Activated CD4-positive, alpha-beta T cell treated with anti-CD3 and anti-CD28 coated beads for 36 hours (primary cell): ENCODE data around the gene NGFR. TPM values are rescaled to one million over a fixed set of nuclear protein-coding genes. Genes with fewer than 3 reads are reported as not detected.

Experiments used
- ATAC-seq: fragments of 200-7000 bp; cut with Tn5 transposase; one replicate; pipeline ENCODE4 v1.10.0; 2021; ENCODE audit warnings: mild to moderate bottlenecking, moderate library complexity
- CTCF ChIA-PET: fragments of 350-600 bp; sonication (Branson Sonifier 250); formaldehyde crosslinking; loops from one replicate; lab custom pipeline; 2021; ENCODE audit warnings: antibody characterized with exemption; lab: Charles Lee
- POLR2A ChIA-PET: fragments of 350-600 bp; sonication (Branson Sonifier 250); formaldehyde crosslinking; loops from one replicate; lab custom pipeline; 2021; ENCODE audit warnings: antibody characterized with exemption, inconsistent platforms; lab: Charles Lee
- DNase-seq: peaks from one replicate; pipeline ENCODE4 v3.0.0-alpha.2; 2020
- H3K27ac Mint-ChIP-seq: one replicate; pipeline ENCODE4 v1.8.0; 2021; ENCODE audit warnings: mixed read lengths
- H3K27me3 Mint-ChIP-seq: one replicate; pipeline ENCODE4 v1.8.0; 2021; ENCODE audit warnings: mixed read lengths
- H3K36me3 Mint-ChIP-seq: one replicate; pipeline ENCODE4 v1.8.0; 2021; ENCODE audit warnings: low read depth, mixed read lengths
- H3K4me1 Mint-ChIP-seq: one replicate; pipeline ENCODE4 v1.8.0; 2021; ENCODE audit warnings: mixed read lengths
- H3K4me3 Mint-ChIP-seq: one replicate; pipeline ENCODE4 v1.8.0; 2021; ENCODE audit warnings: mild to moderate bottlenecking, moderate library complexity, mixed read lengths
- H3K9me3 Mint-ChIP-seq: one replicate; pipeline ENCODE4 v1.8.0; 2021; ENCODE audit warnings: low read depth, mixed read lengths
- intact Hi-C, 2 experiments: fragments of 100-400 bp; cut with DNase I in 1 of 2; cut with micrococcal nuclease in 1 of 2; formaldehyde crosslinking; loops; one replicate each; pipeline versions ENCODE4 v1.14.2 to v1.15.1; 2022 to 2024; cut with DNase I, micrococcal nuclease
- total RNA-seq, 2 experiments: library from RNA; stranded (reverse); gene quantifications; one replicate each; pipeline ENCODE4 v1.2.3, GENCODE V29; 2021

The NGFR gene
- total RNA-seq, 2 experiments from 2014 or later, result 0.21 to 0.46 TPM

DNA sequence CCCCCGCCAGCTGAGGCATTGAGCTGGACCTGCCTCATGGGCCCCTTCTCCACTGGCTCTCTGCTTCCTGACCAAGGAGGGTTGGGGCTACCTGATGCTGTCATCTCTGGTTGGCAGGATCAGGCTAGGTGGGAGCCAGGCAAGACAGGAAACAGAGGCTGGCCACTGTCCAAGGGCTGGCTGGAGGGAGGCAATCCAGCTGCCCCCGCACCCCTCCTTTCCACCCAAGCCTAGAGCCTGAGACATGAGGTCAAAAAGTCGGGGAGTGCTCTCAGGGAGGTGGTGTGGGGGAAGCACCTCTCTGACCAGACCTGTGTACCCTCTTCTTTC, 14.5 kb downstream of the NGFR start:
- Mint-ChIP-seq H3K4me3 (no peak overlapping the region), H3K27ac (no peak overlapping the region), H3K9me3 (no peaks in the 10 kb centered on the region), H3K4me1 (no peaks in the 10 kb centered on the region), H3K36me3 (no peaks in the 10 kb centered on the region), H3K27me3 (peaks cover 22% of the 10 kb centered on the region)
- intact Hi-C loops, result no loop called here
- ATAC-seq (no peak), DNase-seq (no peak)
- CTCF ChIA-PET, result interaction anchor here (1.8 kb wide), 1 partner anchor 48 kb away, joined by 6 read pairs; no protein-coding TSS in a partner anchor
- POLR2A ChIA-PET, result no interaction called here

DNA sequence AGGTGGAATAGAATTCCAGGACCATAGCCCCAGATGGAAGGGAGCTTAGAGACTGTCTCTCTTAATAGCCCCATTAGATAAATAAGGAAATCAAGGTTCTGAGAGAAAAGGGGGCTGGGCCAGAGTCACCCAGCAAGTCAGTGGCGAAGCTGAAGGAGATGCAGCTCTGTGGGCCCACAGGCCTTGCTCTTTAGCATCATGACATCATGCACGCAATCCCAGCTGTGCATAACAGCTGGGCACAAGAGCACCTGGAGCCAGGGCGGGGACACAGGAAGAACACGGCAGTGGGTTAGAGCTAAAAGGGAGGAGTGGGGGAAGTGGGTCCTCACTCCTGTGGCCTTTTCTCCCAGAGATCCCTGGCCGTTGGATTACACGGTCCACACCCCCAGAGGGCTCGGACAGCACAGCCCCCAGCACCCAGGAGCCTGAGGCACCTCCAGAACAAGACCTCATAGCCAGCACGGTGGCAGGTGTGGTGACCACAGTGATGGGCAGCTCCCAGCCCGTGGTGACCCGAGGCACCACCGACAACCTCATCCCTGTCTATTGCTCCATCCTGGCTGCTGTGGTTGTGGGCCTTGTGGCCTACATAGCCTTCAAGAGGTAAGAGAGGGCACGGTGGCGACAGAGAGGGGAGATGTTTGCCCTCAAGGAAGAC, 15.1 kb downstream of the NGFR start:
- ATAC-seq, result no peak
- POLR2A ChIA-PET, result no interaction called here
- DNase-seq, result no peak
- no peaks in the 10 kb centered on the region for H3K36me3 Mint-ChIP-seq
- CTCF ChIA-PET, result interaction anchor here (0.8 to 1.9 kb wide), 3 partner anchors 14 to 47 kb away, joined by 3 to 6 read pairs (median 4); partner anchors contain the start of gene NGFR
- no peak overlapping the region for H3K4me3 Mint-ChIP-seq
- peaks cover 19% of the 10 kb centered on the region for H3K27me3 Mint-ChIP-seq
- intact Hi-C loops, result no loop called here
- no peak overlapping the region for H3K27ac Mint-ChIP-seq
- H3K4me1 Mint-ChIP-seq, result no peaks in the 10 kb centered on the region
- H3K9me3 Mint-ChIP-seq, result no peaks in the 10 kb centered on the region

DNA sequence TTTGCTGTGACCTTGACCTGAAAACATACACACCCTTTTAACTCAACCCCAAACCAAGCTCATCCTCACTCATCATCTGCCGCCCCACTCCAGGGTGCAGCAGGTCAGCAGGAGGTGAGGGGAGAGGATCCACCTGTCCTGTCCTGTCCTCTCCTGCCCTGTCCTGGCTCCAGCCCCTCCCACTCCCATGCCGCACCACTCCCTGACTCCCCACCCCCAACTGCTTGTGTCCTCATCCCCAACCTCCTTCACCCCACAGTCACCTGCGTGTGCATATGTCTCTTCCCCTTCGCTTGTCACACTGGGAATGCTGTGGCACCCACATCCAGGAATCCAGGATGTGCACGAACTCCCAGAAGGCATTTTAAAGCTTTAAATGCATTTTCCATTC, 15.6 kb downstream of the NGFR start:
- H3K36me3 Mint-ChIP-seq, result no peaks in the 10 kb centered on the region
- no peaks in the 10 kb centered on the region for H3K9me3 Mint-ChIP-seq
- H3K27ac Mint-ChIP-seq, result no peak overlapping the region
- POLR2A ChIA-PET, result no interaction called here
- no peaks in the 10 kb centered on the region for H3K4me1 Mint-ChIP-seq
- intact Hi-C loops, result no loop called here
- peaks cover 16% of the 10 kb centered on the region for H3K27me3 Mint-ChIP-seq
- no peak for DNase-seq
- CTCF ChIA-PET, result interaction anchor here (1.0 to 1.9 kb wide), 4 partner anchors 10 to 46 kb away, joined by 3 to 6 read pairs (median 4); partner anchors contain the start of gene NGFR
- ATAC-seq, result no peak
- H3K4me3 Mint-ChIP-seq, result no peak overlapping the region

DNA sequence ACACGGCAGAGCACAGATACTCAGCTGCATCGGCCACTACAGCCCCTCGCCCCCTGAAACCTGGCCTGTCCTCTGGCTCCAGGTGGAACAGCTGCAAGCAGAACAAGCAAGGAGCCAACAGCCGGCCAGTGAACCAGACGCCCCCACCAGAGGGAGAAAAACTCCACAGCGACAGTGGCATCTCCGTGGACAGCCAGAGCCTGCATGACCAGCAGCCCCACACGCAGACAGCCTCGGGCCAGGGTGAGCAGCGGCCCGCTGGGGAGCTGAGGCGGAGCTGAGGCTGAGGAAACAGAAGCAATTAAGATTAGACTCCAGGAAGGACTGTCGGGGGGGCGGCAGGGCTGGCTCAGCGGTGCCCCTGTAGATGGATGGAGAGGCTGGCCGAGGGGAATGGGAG, 16.7 kb downstream of the NGFR start:
- no peak overlapping the region for H3K4me3 Mint-ChIP-seq
- DNase-seq, result no peak
- no peaks in the 10 kb centered on the region for H3K9me3 Mint-ChIP-seq
- CTCF ChIA-PET, result interaction anchor here (1.0 to 1.9 kb wide), 4 partner anchors 9 to 44 kb away, joined by 3 to 5 read pairs (median 4); partner anchors contain the start of gene NGFR
- intact Hi-C loops, result no loop called here
- no peaks in the 10 kb centered on the region for H3K4me1 Mint-ChIP-seq
- H3K36me3 Mint-ChIP-seq, result no peaks in the 10 kb centered on the region
- POLR2A ChIA-PET, result no interaction called here
- no peak for ATAC-seq
- H3K27me3 Mint-ChIP-seq, result peaks cover 13% of the 10 kb centered on the region
- H3K27ac Mint-ChIP-seq, result no peak overlapping the region

DNA sequence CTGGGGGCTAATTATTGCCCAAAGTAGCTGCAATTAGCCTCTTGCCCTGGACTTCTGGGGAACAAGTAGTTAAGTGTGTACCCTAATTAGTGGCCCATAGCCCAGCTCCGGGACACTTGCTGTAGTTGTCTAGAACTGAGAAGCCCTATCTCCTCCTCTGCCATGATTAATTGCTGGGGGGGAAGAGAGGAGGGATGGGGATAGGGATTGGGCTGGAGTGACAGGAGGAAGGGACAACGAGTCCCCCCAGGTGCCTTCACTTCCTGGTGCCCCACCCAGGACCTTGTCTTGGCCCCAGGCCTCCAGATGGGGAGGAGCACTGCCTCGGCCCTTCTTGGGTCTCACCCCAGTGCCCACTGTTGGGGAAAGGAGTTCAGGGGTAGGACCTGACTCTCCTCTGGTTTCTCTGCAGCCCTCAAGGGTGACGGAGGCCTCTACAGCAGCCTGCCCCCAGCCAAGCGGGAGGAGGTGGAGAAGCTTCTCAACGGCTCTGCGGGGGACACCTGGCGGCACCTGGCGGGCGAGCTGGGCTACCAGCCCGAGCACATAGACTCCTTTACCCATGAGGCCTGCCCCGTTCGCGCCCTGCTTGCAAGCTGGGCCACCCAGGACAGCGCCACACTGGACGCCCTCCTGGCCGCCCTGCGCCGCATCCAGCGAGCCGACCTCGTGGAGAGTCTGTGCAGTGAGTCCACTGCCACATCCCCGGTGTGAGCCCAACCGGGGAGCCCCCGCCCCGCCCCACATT, 17.4 kb downstream of the NGFR start:
- Mint-ChIP-seq H3K27me3 (peaks cover 9% of the 10 kb centered on the region), H3K27ac (no peak overlapping the region), H3K4me1 (no peaks in the 10 kb centered on the region), H3K4me3 (no peak overlapping the region), H3K9me3 (no peaks in the 10 kb centered on the region), H3K36me3 (no peaks in the 10 kb centered on the region)
- intact Hi-C loops, result no loop called here
- no peak for DNase-seq
- ChIA-PET CTCF (interaction anchor here (1.4 kb wide), 2 partner anchors 11 to 44 kb away, joined by 3 to 5 read pairs; no protein-coding TSS in a partner anchor), POLR2A (no interaction called here)
- ATAC-seq, result no peak

DNA sequence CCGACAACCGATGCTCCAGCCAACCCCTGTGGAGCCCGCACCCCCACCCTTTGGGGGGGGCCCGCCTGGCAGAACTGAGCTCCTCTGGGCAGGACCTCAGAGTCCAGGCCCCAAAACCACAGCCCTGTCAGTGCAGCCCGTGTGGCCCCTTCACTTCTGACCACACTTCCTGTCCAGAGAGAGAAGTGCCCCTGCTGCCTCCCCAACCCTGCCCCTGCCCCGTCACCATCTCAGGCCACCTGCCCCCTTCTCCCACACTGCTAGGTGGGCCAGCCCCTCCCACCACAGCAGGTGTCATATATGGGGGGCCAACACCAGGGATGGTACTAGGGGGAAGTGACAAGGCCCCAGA, 17.9 kb downstream of the NGFR start:
- Mint-ChIP-seq H3K4me1 (no peaks in the 10 kb centered on the region), H3K27ac (no peak overlapping the region), H3K36me3 (no peaks in the 10 kb centered on the region), H3K4me3 (no peak overlapping the region), H3K27me3 (peaks cover 4% of the 10 kb centered on the region), H3K9me3 (no peaks in the 10 kb centered on the region)
- no peak for ATAC-seq
- CTCF ChIA-PET, result no interaction called here
- intact Hi-C loops, result no loop called here
- POLR2A ChIA-PET, result no interaction called here
- no peak for DNase-seq

DNA sequence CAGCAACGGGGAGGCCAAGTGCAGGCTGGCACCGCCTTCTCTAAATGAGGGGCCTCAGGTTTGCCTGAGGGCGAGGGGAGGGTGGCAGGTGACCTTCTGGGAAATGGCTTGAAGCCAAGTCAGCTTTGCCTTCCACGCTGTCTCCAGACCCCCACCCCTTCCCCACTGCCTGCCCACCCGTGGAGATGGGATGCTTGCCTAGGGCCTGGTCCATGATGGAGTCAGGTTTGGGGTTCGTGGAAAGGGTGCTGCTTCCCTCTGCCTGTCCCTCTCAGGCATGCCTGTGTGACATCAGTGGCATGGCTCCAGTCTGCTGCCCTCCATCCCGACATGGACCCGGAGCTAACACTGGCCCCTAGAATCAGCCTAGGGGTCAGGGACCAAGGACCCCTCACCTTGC, 18.5 kb downstream of the NGFR start:
- ATAC-seq (no peak), DNase-seq (no peak)
- intact Hi-C loops, result no loop called here
- Mint-ChIP-seq H3K36me3 (no peaks in the 10 kb centered on the region), H3K4me3 (no peak overlapping the region), H3K27ac (no peak overlapping the region), H3K27me3 (peaks cover 4% of the 10 kb centered on the region), H3K9me3 (no peaks in the 10 kb centered on the region), H3K4me1 (no peaks in the 10 kb centered on the region)
- CTCF ChIA-PET, result no interaction called here
- POLR2A ChIA-PET, result no interaction called here

DNA sequence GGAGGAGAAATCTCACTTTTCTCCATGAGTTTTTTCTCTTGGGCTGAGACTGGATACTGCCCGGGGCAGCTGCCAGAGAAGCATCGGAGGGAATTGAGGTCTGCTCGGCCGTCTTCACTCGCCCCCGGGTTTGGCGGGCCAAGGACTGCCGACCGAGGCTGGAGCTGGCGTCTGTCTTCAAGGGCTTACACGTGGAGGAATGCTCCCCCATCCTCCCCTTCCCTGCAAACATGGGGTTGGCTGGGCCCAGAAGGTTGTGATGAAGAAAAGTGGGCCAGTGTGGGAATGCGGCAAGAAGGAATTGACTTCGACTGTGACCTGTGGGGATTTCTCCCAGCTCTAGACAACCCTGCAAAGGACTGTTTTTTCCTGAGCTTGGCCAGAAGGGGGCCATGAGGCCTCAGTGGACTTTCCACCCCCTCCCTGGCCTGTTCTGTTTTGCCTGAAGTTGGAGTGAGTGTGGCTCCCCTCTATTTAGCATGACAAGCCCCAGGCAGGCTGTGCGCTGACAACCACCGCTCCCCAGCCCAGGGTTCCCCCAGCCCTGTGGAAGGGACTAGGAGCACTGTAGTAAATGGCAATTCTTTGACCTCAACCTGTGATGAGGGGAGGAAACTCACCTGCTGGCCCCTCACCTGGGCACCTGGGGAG, 19.1 kb downstream of the NGFR start:
- Mint-ChIP-seq H3K9me3 (no peaks in the 10 kb centered on the region), H3K27me3 (no peaks in the 10 kb centered on the region), H3K4me1 (no peaks in the 10 kb centered on the region), H3K27ac (no peak overlapping the region), H3K4me3 (no peak overlapping the region), H3K36me3 (no peaks in the 10 kb centered on the region)
- ChIA-PET CTCF (interaction anchor here (1.0 kb wide), 1 partner anchor 41 kb away, joined by 3 read pairs; no protein-coding TSS in a partner anchor), POLR2A (no interaction called here)
- intact Hi-C loops, result no loop called here
- no peak for DNase-seq
- ATAC-seq, result no peak

DNA sequence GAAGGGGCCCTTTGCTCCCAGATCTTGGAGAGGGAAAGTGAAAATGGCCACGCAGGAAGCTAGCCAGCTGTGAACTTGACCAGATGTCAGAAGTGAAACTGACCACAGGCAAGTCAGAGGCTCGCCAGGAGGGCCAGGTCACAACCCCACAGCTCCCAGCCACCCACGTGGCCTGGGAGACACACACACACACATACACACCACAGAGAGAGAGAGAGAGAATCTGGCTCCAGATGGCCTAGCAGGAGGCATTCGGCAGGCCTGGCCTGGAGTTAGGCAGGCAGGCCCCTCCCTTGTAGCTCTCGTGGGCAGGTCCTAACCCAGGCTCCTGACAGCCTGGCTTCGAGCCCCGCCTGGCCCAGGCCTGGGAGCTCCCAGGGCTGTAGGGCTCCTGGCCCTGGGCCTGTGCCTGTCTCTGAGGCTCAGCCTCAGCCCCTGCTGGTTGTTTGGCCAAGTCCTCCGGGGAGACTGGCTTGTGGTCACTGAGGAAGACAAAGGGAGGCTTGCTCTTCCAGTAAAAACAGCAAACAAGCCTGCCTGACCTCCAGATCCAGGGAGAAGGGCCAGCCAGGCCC, 20.2 kb downstream of the NGFR start:
- ChIA-PET POLR2A (no interaction called here), CTCF (interaction anchor here (0.7 to 1.0 kb wide), 2 partner anchors 17 to 40 kb away, joined by 3 read pairs; no protein-coding TSS in a partner anchor)
- DNase-seq (no peak), ATAC-seq (no peak)
- Mint-ChIP-seq H3K4me1 (no peaks in the 10 kb centered on the region), H3K4me3 (no peak overlapping the region), H3K36me3 (no peaks in the 10 kb centered on the region), H3K9me3 (no peaks in the 10 kb centered on the region), H3K27me3 (no peaks in the 10 kb centered on the region), H3K27ac (no peak overlapping the region)
- intact Hi-C loops, result no loop called here

DNA sequence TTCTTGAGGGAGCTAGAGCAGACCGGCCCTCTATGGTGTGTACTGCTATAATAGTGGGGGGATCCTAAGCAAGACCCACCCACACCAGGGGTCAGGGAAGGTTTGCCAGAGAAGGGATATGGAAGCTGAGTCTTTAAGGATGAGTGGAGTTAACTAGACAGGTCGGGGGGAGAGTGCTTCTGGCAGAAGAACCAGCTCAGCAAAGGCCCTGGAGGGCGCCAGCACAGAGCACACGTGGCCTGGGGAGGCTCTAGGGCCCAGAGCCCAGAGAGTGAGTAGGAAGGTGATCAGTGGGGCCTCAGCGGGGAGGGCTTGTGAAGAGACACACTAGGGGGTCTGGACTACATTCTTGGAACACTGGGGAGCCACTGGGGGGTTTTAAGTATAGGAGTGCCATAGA, 21.1 kb downstream of the NGFR start:
- no peak for DNase-seq
- Mint-ChIP-seq H3K4me1 (no peaks in the 10 kb centered on the region), H3K4me3 (no peak overlapping the region), H3K9me3 (no peaks in the 10 kb centered on the region), H3K27me3 (no peaks in the 10 kb centered on the region), H3K36me3 (no peaks in the 10 kb centered on the region), H3K27ac (no peak overlapping the region)
- ATAC-seq, result no peak
- intact Hi-C loops, result no loop called here
- ChIA-PET POLR2A (no interaction called here), CTCF (interaction anchor here (0.7 to 1.3 kb wide), 3 partner anchors 18 to 23 kb away, joined by 3 to 4 read pairs (median 3); no protein-coding TSS in a partner anchor)

DNA sequence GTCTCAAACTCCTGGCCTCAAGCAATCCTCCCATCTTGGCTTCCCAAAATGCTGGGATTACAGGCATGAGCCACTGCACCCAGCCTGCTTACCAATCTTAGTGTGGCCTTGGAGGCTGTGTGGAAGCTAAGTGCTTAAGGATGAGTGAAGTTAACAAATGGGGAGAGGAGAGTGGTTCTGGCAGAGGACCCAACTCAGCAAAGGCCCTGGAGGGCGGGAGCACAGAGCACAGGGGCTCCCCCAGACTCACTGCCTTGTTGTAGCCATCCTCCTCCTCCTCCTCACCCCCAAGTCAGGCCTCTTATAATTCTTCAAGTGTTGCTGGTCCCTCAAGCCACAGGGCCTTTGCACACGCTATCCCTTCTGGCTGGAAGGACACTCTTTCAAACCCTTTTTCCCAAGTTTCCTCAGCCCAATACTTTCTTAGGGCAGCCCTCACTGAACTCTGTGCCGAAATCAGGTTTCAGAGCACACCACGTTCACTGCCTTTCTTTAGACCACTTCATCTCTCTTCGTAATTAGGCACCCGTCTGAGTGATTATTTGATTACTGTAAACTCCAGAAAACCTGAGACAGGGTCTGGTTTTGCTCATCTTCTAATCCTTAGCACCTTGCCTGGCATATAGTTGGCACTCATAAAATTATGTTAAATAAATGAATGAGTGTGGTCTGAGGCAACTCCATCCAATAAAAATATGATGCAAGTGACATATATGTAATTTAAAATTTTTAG, 23.4 kb downstream of the NGFR start:
- POLR2A ChIA-PET, result no interaction called here
- H3K27me3 Mint-ChIP-seq, result no peaks in the 10 kb centered on the region
- no peaks in the 10 kb centered on the region for H3K36me3 Mint-ChIP-seq
- ATAC-seq, result no peak
- intact Hi-C loops, result no loop called here
- CTCF ChIA-PET, result interaction anchor here (0.8 kb wide), 1 partner anchor 22 kb away, joined by 4 read pairs; no protein-coding TSS in a partner anchor
- H3K27ac Mint-ChIP-seq, result no peak overlapping the region
- no peak for DNase-seq
- peaks cover 4% of the 10 kb centered on the region for H3K4me1 Mint-ChIP-seq
- no peaks in the 10 kb centered on the region for H3K9me3 Mint-ChIP-seq
- no peak overlapping the region for H3K4me3 Mint-ChIP-seq
